NCI-H1694 (cell line): ENCODE results near the gene CELF4.

Experiments used
- DNase-seq: peaks from one replicate; lab custom pipeline; 2025; lab: John Stamatoyannopoulos, UW

CELF4 gene

GRCh38 chr18:37222354-37222998 is 343.1 kb downstream of the CELF4 start:
- no peak for DNase-seq

- no peak for DNase-seq
These were observed 346.3 kb downstream of the CELF4 start for GRCh38 chr18:37219257-37219656.

GRCh38 chr18:37218022-37218590 is 347.5 kb downstream of the CELF4 start:
- DNase-seq = no peak

GRCh38 chr18:37210781-37211180 is 354.8 kb downstream of the CELF4 start:
- DNase-seq = no peak

GRCh38 chr18:37207343-37207742 is 358.3 kb downstream of the CELF4 start:
- no peak for DNase-seq

GRCh38 chr18:37199741-37200140 is 365.9 kb downstream of the CELF4 start:
- no peak for DNase-seq
